Panc1 (cell line): Measurements from ENCODE around the gene LRRC45. TPM values are rescaled to one million over a fixed set of nuclear protein-coding genes. Genes with fewer than 3 reads are reported as not detected.

ENCODE experiments used
- ATAC-seq: fragments of 200-7000 bp; cut with Tn5 transposase; 2 replicates; pipeline ENCODE4 v1.9.1; 2020; ENCODE audit warnings: mild to moderate bottlenecking, moderate library complexity
- BruUV-seq: library from RNA; stranded (reverse); fragments of 400-500 nt; replicated peaks from 2 replicates; lab custom pipeline; 2021; lab: Mats Ljungman, UMichigan
- CTCF ChIA-PET: fragments of 300-600 bp; sonication (Branson Sonifier 250); formaldehyde crosslinking; loops from one replicate; lab custom pipeline; 2022; ENCODE audit warnings: antibody characterized with exemption; lab: Charles Lee
- POLR2A ChIA-PET: fragments of 300-600 bp; sonication (Branson Sonifier 250); formaldehyde crosslinking; loops from one replicate; lab custom pipeline; 2022; ENCODE audit warnings: antibody characterized with exemption; lab: Charles Lee
- DNase-seq: peaks from one replicate; pipeline ENCODE4 v3.0.0-alpha.2; 2010; ENCODE audit warnings: low read depth, low spot score
- H3K27ac ChIP-seq: 2 replicates; pipeline ENCODE4 v1.5.1; 2011; ENCODE audit warnings: mild to moderate bottlenecking, low read length, inconsistent platforms
- H3K27me3 ChIP-seq: fragments of 200-500 bp; sonication (Bioruptor generic); 2 replicates; pipeline ENCODE4 v1.6.0; 2014; ENCODE audit warnings: low read length, inconsistent platforms; ENCODE audit not compliant: control insufficient read depth, insufficient read depth
- H3K36me3 ChIP-seq: fragments of 200-500 bp; sonication (Bioruptor generic); 2 replicates; pipeline ENCODE4 v1.5.1; 2014; ENCODE audit warnings: inconsistent platforms, mild to moderate bottlenecking, low read length, moderate library complexity; ENCODE audit not compliant: control insufficient read depth, insufficient read depth
- H3K4me1 ChIP-seq: 2 replicates; pipeline ENCODE4 v1.5.1; 2011; ENCODE audit warnings: inconsistent platforms, mild to moderate bottlenecking, low read length, moderate library complexity; ENCODE audit not compliant: control insufficient read depth, insufficient read depth
- H3K4me3 ChIP-seq, 2 experiments: 2 replicates each; pipeline ENCODE4 v1.5.1; 2011 to 2012; ENCODE audit warnings: low read depth in 2 of 2, low read length in 2 of 2, mild to moderate bottlenecking in 2 of 2, inconsistent platforms in 1 of 2, moderate library complexity in 1 of 2
- H3K9me3 ChIP-seq: fragments of 200-500 bp; sonication (Bioruptor generic); 2 replicates; pipeline ENCODE4 v1.5.1; 2014; ENCODE audit warnings: low read depth, mild to moderate bottlenecking, inconsistent platforms, low read length, moderate library complexity; ENCODE audit not compliant: control insufficient read depth, insufficient read depth
- POLR2AphosphoS5 ChIP-seq: IDR thresholded peaks from 2 replicates; pipeline ENCODE4 v1.6.1; 2012; ENCODE audit warnings: mild to moderate bottlenecking, low read depth, low read length, moderate library complexity
- REST ChIP-seq, 2 experiments: IDR thresholded peaks; 2 replicates each; pipeline ENCODE4 v1.6.1; 2011 to 2012; ENCODE audit warnings: low read depth in 2 of 2, control low read depth in 1 of 2, low read length in 1 of 2, mild to moderate bottlenecking in 1 of 2, moderate library complexity in 1 of 2; ENCODE audit not compliant: insufficient read depth in 1 of 2
- SIN3A ChIP-seq: IDR thresholded peaks from 2 replicates; pipeline ENCODE4 v1.6.1; 2012; ENCODE audit warnings: low read depth, mild to moderate bottlenecking, low read length, moderate library complexity, borderline replicate concordance; ENCODE audit not compliant: insufficient read depth
- TCF7L2 ChIP-seq: IDR thresholded peaks from 2 replicates; pipeline ENCODE4 v1.6.1; 2011; ENCODE audit warnings: mild to moderate bottlenecking, low read depth, low read length, inconsistent platforms
- in situ Hi-C: cut with HindIII; loops from 2 replicates; pipeline ENCODE4 v1.10.0; 2016; ENCODE audit warnings: low sequenced_read_pairs, low pct_unique_long_range_greater_than_20kb
- intact Hi-C: fragments of 100-400 bp; cut with micrococcal nuclease; formaldehyde crosslinking; loops from one replicate; pipeline ENCODE4 v1.10.0; 2022; ENCODE audit not compliant: unreplicated experiment
- total RNA-seq: library from RNA; stranded (reverse); gene quantifications from one replicate; pipeline ENCODE4 v1.2.1, GENCODE V29; 2021; ENCODE audit not compliant: unreplicated experiment
- TF ChIP-seq, protein P1 (sequence below): fragments of 450-650 bp; IDR thresholded peaks from 2 replicates; pipeline ENCODE4 v1.5.1; 2017; ENCODE audit warnings: mild to moderate bottlenecking

LRRC45 gene
- total RNA-seq, 1 experiment from 2014 or later, result 29.9 TPM

GRCh38 chr17:82007495-82008257 is 15.4 kb upstream of the LRRC45 start:
- TF ChIP-seq, protein P1, sequence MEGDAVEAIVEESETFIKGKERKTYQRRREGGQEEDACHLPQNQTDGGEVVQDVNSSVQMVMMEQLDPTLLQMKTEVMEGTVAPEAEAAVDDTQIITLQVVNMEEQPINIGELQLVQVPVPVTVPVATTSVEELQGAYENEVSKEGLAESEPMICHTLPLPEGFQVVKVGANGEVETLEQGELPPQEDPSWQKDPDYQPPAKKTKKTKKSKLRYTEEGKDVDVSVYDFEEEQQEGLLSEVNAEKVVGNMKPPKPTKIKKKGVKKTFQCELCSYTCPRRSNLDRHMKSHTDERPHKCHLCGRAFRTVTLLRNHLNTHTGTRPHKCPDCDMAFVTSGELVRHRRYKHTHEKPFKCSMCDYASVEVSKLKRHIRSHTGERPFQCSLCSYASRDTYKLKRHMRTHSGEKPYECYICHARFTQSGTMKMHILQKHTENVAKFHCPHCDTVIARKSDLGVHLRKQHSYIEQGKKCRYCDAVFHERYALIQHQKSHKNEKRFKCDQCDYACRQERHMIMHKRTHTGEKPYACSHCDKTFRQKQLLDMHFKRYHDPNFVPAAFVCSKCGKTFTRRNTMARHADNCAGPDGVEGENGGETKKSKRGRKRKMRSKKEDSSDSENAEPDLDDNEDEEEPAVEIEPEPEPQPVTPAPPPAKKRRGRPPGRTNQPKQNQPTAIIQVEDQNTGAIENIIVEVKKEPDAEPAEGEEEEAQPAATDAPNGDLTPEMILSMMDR, result no peak
- TF ChIP-seq REST (IDR thresholded peaks at IDR 0.05; ENCODE audit: insufficient read depth in 1 of 2, low read depth in 2 of 2, low read length in 1 of 2), result no peak
- no peak for TF ChIP-seq POLR2AphosphoS5
- no peak for TF ChIP-seq SIN3A
- no peak for TF ChIP-seq TCF7L2
- peaks cover 47% of the 10 kb centered on the region for H3K4me1 ChIP-seq
- no peak overlapping the region for H3K4me3 ChIP-seq
- DNase-seq (no peak), ATAC-seq (no peak)
- H3K27ac ChIP-seq, result no peak overlapping the region
- BruUV-seq, result no TSS peak
- no peaks in the 10 kb centered on the region for H3K36me3 ChIP-seq
- H3K9me3 ChIP-seq, result no peaks in the 10 kb centered on the region
- intact Hi-C loops, result no loop called here
- ChIA-PET CTCF (no interaction called here), POLR2A (no interaction called here)
- no peaks in the 10 kb centered on the region for H3K27me3 ChIP-seq
- in situ Hi-C loops, result no loop called here

DNA sequence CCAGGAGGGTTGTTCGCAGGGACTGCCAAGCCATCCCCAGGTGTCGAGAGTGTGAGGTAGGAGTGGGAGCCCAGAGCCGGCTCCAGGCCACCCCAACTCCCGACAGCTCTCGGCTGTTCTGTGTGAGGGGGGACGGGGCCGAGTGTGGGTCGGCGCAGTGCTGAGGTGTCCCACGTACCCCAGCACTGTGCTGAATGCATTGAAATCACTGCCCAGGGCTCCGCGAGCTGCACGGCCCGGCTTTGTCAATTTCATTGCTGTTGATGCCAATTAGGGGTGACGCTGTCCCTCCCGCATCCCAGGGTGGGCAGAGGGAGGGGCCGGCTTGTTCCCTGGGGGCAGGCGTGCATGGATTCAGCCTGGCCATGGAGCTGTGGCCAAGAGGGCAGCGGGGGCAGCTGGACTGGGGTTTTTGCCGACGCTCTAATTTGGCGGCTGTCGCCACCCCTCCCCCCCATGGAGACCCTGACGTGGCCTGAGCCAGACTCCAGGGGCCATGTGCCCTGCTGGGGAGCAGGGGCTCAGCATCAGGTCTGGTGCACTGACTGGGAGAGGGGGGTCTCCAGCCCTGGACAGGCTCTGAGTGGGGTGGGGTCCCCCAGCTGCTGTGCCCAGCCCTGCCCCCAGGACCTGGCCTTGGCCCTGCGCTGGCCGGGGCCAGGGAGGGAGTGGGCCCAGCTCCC is 14.7 kb upstream of the LRRC45 start:
- ATAC-seq, result no peak
- in situ Hi-C loops, result no loop called here
- ChIA-PET POLR2A (no interaction called here), CTCF (interaction anchor here (0.6 kb wide), 1 partner anchor 212 kb away, joined by 3 read pairs; no protein-coding TSS in a partner anchor)
- Histone ChIP-seq H3K9me3 (no peaks in the 10 kb centered on the region), H3K4me1 (peaks cover 44% of the 10 kb centered on the region), H3K27me3 (no peaks in the 10 kb centered on the region), H3K4me3 (no peak overlapping the region), H3K27ac (no peak overlapping the region), H3K36me3 (no peaks in the 10 kb centered on the region)
- intact Hi-C loops, result no loop called here
- no peak for DNase-seq
- BruUV-seq, result no TSS peak
- TF ChIP-seq REST (IDR thresholded peaks at IDR 0.05; ENCODE audit: insufficient read depth in 1 of 2, low read depth in 2 of 2, low read length in 1 of 2) (no peak), POLR2AphosphoS5 (no peak), SIN3A (no peak), TCF7L2 (no peak)
- TF ChIP-seq, protein P1, result no peak
